ENCODE data around the gene WNT11. TPM values are rescaled to one million over a fixed set of nuclear protein-coding genes. Genes with fewer than 3 reads are reported as not detected.

The WNT11 gene
- total RNA-seq, 2 donors from 2014 or later: 3.6 to 3.8 TPM

DNA sequence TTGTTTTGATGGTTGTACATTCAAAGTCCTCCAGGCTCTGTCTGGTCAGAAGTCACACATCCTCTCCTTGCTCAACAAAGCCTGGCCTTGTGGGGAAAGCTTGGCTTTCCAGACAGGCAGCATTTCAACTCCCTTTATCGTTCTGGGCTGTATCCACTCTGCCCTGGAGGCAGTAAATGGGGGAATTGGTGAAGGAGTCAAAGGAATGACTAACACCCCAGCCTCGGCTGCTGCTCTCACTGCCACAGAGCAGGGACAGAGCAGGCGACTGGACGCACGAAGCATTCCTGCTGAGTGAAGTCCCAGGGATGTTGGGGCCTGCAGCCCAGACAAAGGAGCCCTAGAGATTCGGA lies 52.8 kb downstream of the WNT11 start:
- Histone ChIP-seq H3K4me1 (peaks cover 7% of the 10 kb centered on the region), H3K9me3 (no peaks in the 10 kb centered on the region), H3K27me3 (no peaks in the 10 kb centered on the region), H3K9ac (ENCODE audit: low read depth in 2 of 2, low read length in 2 of 2) (no peak overlapping the region), H3K36me3 (no peaks in the 10 kb centered on the region), H3K27ac (no peak overlapping the region), H3K4me3 (no peak overlapping the region)
- TF ChIP-seq, protein P1, sequence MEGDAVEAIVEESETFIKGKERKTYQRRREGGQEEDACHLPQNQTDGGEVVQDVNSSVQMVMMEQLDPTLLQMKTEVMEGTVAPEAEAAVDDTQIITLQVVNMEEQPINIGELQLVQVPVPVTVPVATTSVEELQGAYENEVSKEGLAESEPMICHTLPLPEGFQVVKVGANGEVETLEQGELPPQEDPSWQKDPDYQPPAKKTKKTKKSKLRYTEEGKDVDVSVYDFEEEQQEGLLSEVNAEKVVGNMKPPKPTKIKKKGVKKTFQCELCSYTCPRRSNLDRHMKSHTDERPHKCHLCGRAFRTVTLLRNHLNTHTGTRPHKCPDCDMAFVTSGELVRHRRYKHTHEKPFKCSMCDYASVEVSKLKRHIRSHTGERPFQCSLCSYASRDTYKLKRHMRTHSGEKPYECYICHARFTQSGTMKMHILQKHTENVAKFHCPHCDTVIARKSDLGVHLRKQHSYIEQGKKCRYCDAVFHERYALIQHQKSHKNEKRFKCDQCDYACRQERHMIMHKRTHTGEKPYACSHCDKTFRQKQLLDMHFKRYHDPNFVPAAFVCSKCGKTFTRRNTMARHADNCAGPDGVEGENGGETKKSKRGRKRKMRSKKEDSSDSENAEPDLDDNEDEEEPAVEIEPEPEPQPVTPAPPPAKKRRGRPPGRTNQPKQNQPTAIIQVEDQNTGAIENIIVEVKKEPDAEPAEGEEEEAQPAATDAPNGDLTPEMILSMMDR (IDR thresholded peaks at IDR 0.05): no peak
- intact Hi-C loops (cut with DNase I): loop anchor here (2.0 kb wide), 1 partner anchor 257 kb away; no protein-coding TSS in a partner anchor
- DNase-seq: no peak

DNA sequence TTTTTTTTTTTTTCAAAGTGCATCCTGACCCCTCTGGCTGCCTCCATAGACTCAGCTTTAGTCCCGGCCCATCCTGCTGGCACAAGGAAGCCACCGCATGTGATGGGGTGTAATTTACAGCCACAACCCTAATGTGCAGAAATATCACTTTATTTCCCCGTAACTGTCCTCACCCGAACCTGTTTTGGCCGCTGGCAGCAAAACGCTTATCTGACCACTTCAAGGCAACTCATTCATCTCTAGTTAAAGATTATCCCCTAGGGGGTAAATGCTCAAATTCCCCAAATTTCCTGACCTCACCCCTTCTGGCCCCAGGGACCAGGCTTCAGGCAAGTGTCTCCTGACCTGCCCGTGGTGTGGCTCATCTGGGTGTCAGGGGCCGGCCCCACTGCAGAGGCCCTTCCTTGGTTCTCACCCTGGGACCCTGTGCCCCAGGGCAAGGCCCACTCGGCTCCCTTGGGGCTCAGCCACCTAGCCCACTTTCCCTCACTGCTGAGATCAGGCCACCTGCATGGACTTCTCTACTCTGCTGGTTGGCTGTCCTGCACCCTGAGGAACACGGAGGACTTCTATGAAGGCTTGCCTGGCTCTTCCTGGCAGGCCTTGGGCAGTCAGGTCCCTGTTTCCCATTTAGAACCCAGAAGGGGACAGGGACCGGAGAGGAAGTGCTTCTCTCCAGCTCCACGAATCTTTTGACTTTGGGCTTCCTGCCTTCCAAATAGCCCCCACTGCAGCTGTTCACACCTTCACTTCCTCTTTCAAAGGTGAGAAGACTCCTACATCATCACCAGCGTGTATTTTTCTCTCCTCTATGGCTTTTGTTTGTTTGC lies 53.3 kb downstream of the WNT11 start:
- intact Hi-C loops (cut with DNase I): loop anchor here (2.0 kb wide), 1 partner anchor 256 kb away; no protein-coding TSS in a partner anchor
- H3K9me3 ChIP-seq: no peaks in the 10 kb centered on the region
- no peaks in the 10 kb centered on the region for H3K27me3 ChIP-seq
- H3K36me3 ChIP-seq: no peaks in the 10 kb centered on the region
- H3K27ac ChIP-seq: no peak overlapping the region
- TF ChIP-seq, protein P1 (IDR thresholded peaks at IDR 0.05): no peak
- H3K4me1 ChIP-seq: peaks cover 7% of the 10 kb centered on the region
- no peak for DNase-seq
- H3K4me3 ChIP-seq: peak overlapping the region; percentile 25
- H3K9ac ChIP-seq (ENCODE audit: low read depth in 2 of 2, low read length in 2 of 2): no peak overlapping the region

GRCh38 chr11:76152086-76152681 lies 54.1 kb downstream of the WNT11 start:
- Histone ChIP-seq H3K36me3 (no peaks in the 10 kb centered on the region), H3K4me3 (peak overlapping the region; percentile 25), H3K4me1 (peaks cover 7% of the 10 kb centered on the region), H3K27me3 (no peaks in the 10 kb centered on the region), H3K9ac (ENCODE audit: low read depth in 2 of 2, low read length in 2 of 2) (peak overlapping the region in 1 of 2 donors; percentile 28), H3K9me3 (no peaks in the 10 kb centered on the region), H3K27ac (peak overlapping the region; percentile 86)
- TF ChIP-seq, protein P1 (IDR thresholded peaks at IDR 0.05): peak; percentile 96
- peak; percentile 94 for DNase-seq
- intact Hi-C loops (cut with DNase I): loop anchor here (2.0 kb wide), 1 partner anchor 255 kb away; no protein-coding TSS in a partner anchor

- TF ChIP-seq, protein P1 (IDR thresholded peaks at IDR 0.05): no peak
- intact Hi-C loops (cut with DNase I): loop anchor here (2.0 kb wide), 1 partner anchor 255 kb away; no protein-coding TSS in a partner anchor
- Histone ChIP-seq H3K9ac (ENCODE audit: low read depth in 2 of 2, low read length in 2 of 2) (no peak overlapping the region), H3K4me1 (peaks cover 7% of the 10 kb centered on the region), H3K9me3 (no peaks in the 10 kb centered on the region), H3K27me3 (no peaks in the 10 kb centered on the region), H3K36me3 (no peaks in the 10 kb centered on the region), H3K4me3 (no peak overlapping the region), H3K27ac (peak overlapping the region; percentile 86)
- DNase-seq: peak; percentile 69
Observed at GRCh38 chr11:76151556-76152085, 54.7 kb downstream of the WNT11 start.

GRCh38 chr11:76150141-76150540 lies 56.2 kb downstream of the WNT11 start:
- Histone ChIP-seq H3K9me3 (no peaks in the 10 kb centered on the region), H3K27me3 (no peaks in the 10 kb centered on the region), H3K4me3 (no peak overlapping the region), H3K4me1 (peaks cover 7% of the 10 kb centered on the region), H3K36me3 (no peaks in the 10 kb centered on the region), H3K27ac (peak overlapping the region; percentile 86), H3K9ac (ENCODE audit: low read depth in 2 of 2, low read length in 2 of 2) (no peak overlapping the region)
- intact Hi-C loops (cut with DNase I): no loop called here
- no peak for DNase-seq
- TF ChIP-seq, protein P1 (IDR thresholded peaks at IDR 0.05): no peak
